22Rv1 (cell line): Measurements from ENCODE around the gene MSGN1.

Source experiments
- ZFX ChIP-seq: fragments of 450-650 bp; IDR thresholded peaks from 2 replicates; pipeline ENCODE4 v1.6.1; 2017; ENCODE audit warnings: antibody characterized with exemption, borderline replicate concordance
- TF ChIP-seq, protein P1 (sequence below): fragments of 450-650 bp; IDR thresholded peaks from 2 replicates; pipeline ENCODE4 v1.5.1; 2017; ENCODE audit warnings: mild to moderate bottlenecking

DNA sequence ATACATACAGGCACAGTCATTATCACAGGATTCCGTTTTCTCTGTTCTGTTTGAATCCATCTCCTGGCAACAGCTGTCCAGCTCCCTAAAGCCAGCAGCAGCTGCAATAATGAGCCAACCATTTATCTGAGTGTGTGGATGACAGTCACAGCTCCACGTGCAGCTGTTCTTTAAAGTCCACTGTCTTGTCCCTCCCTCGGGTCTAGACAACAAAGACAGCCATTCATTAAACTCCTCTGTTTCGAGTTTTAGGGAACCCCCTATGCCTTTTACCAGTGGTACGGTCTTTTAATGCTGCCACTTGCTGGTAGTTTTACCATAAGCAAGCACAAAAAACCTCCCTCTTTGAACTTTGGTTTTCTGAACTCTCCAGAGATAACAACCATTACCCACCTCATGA lies 16.0 kb upstream of the MSGN1 start:
- TF ChIP-seq, protein P1, sequence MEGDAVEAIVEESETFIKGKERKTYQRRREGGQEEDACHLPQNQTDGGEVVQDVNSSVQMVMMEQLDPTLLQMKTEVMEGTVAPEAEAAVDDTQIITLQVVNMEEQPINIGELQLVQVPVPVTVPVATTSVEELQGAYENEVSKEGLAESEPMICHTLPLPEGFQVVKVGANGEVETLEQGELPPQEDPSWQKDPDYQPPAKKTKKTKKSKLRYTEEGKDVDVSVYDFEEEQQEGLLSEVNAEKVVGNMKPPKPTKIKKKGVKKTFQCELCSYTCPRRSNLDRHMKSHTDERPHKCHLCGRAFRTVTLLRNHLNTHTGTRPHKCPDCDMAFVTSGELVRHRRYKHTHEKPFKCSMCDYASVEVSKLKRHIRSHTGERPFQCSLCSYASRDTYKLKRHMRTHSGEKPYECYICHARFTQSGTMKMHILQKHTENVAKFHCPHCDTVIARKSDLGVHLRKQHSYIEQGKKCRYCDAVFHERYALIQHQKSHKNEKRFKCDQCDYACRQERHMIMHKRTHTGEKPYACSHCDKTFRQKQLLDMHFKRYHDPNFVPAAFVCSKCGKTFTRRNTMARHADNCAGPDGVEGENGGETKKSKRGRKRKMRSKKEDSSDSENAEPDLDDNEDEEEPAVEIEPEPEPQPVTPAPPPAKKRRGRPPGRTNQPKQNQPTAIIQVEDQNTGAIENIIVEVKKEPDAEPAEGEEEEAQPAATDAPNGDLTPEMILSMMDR = no peak
- TF ChIP-seq ZFX = no peak
